ENCODE results near the gene FYCO1. TPM values are rescaled to one million over a fixed set of nuclear protein-coding genes. Genes with fewer than 3 reads are reported as not detected.

FYCO1 gene
- total RNA-seq, 1 donor from 2014 or later, result 24.7 TPM

DNA sequence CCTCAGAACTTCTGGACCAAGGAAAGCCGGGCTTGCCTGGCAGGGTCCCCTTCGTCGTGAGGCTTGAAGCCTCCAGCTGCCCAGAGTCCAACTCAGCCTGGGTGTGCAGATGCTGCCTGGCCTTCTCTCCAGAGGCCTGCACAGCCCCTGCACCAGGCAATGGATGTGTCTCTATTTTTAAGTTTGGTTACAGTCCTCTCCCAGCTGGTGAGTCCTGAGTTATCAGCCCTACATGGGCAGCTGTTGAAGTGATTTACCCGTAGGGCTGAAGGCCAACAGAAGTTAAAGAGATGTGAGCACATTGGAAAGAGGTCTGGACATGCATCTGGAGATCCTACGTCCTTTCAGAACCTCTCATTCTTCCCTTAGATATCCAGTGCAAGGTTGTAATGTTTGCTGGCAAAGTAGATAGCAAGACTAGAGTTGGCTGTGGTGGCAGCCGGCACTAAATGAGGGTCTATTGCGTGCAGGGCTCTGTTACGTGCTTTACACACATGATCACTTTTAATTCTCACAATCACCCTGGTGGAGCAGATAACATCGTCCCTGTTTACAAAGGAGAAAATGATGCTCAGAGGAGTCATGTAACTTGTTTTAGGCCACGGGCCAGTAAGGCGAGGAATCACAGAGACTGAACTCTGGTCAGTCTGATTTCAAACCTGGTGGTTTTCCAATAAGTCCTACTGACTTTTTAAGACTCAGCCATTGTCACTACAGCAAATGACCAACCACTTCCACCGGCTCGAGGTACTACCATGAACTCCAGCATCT, 9.9 kb downstream of the FYCO1 start:
- intact Hi-C loops (cut with micrococcal nuclease), result no loop called here

DNA sequence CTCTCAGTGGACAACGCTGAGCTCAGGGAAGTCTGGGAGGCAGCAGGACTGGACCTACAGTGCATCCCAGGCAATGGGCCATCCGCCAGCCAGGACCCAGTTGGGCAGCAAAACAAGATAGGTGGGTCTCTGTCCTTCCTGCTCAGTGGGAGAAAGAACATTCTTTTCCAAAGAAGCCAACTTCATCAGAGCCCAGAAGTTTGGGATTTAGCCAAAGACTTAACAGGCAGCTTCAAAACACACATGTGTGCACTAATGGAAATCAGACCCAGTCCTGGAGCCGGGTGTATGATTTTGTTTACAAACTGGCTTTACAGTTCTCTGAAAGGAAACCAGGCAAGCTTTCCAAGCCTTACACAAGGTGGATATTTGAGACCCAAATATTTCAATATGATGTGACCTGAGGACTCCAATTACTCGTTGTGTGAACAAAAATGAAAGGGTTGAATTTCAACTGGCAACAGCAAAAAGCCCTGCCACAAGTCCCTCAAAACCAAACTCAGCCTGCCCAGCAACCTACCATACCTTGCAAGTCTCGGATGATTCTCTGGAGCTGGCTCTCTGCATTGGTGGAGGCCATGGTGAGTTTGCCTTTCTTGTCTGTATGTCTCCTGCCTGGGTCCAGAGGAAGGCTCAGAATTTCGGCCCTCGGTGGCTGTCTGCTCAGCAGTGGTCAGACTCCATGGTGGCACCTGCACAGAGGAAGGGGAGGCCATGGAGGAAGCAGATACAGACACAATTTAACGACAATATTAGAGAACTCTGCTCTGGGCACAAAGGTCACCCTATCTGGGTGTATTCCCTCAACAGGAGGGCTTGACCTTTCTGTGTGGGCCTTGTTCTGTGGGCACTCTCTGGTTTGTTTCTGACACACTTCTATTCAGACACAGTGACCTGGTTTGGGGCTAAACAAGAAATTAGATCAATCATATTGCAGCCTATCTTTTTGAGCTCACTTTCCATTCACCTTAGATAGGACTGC, 11.0 kb downstream of the FYCO1 start:
- intact Hi-C loops (cut with micrococcal nuclease), result no loop called here

DNA sequence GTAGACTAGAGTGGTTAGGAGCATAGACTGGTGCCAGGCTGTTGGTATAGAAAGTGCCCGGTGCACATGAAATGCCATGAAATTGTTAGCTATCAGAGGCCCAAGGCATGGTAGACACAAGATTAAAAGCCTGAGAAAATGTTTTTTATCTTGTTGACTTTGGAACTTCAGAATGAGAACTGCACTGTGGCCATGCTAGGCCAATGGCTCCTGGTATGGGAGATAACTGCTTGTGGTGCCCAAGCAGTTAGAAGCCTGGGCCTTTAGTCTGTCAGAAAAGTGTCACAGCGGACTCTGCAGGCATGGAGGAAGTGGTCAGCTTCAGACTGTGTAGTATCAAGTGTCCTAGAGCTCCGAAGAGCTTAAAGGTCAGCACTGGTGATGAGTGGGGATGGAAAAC, 11.9 kb downstream of the FYCO1 start:
- intact Hi-C loops (cut with micrococcal nuclease), result no loop called here

DNA sequence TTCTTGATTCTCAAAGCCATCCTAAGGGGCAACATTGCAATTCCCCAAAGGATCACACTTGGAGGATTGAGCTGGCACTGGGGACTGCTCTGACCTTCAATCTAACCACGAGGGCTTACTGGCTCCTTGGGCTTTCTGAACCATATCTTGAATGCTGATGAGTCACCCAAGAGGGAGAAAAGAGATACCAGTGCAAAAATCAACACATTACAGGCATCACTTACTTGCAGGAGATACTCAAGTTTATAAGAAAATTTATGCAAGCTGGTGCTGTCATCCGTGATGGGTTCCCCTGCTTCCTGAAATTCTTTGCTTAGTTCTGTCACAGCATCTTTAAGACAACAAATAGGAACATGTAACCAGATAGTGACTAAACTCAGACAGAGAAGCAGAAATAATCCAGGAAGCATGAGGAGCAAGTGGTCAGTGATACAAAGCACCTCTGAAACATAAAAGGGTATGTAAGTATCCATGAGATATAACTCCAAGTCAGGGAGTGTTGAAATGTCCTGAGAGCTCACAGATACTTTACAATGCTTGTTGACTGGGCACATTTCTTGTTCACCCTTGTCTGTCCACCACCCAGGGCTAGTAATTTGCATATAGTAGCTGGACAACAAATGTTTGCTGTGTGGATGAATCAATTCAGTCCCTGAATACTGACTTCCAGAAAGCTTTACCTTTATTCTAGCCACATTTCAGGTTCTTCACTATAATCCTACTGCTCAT, 14.1 kb downstream of the FYCO1 start:
- intact Hi-C loops (cut with micrococcal nuclease), result no loop called here

DNA sequence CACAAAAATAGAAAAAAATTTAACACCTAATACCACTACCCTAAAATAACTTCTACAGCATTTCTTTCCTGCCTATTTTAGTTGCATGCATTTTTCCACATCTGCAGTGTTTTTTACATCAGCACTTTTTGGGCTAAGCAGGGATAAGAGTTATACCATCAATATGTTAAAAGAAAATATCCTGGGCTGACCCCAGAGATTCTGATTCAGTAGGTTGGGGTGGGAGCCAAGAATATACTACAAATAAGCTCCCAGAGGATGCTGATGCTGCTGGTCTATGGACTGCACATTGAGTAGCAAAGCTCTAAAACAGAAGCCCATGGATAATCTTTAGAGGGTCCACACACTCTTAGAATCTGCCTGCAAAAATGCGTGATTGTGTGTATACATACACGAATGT, 14.8 kb downstream of the FYCO1 start:
- intact Hi-C loops (cut with micrococcal nuclease), result no loop called here

DNA sequence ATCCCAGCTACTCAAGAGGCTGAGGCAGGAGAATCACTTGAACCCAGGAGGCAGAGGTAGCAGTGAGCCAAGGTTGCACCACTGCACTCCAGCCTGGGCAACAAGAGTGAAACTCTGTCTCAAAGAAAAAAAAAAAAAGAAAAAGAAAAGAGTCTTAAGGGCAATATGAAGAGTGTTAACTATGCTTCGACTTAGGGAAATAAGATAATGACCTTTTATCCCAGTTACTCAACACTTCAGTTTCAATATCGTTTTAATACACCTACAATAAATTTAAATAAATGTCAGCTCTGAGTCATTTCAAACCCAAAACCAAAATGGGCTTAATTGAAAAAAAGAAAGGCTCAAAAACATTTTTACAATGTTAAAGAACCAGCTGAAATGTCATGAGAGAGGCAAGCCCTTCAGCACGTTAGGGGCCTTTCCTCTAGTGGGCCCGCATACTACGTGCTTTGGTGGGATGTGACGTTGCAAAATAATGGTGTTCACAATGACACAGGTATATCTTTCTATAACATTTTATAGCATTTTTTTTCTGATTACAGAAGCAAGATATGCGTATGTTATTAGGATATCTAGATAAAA, 15.3 kb downstream of the FYCO1 start:
- intact Hi-C loops (cut with micrococcal nuclease), result no loop called here

DNA sequence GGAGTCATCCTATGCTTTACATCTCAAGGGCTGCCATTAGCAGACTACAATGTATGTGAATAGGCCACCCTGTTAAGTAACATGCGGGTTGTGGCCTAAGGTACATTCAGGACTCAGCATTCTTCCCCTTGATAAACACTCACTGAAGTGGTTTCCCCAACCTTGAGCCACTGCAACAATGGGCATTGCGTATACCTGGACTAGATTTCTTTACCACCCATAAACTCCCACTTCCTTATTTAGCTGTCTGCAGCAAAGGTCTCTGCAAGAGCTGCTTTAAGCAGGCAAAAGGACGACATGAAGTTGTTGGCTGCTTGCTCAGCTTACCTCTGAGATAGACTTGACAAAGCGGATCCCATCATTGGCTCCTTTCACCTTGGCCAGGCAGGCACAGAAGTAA, 16.2 kb downstream of the FYCO1 start:
- intact Hi-C loops (cut with micrococcal nuclease), result loop anchor here (2.0 to 5.0 kb wide), 3 partner anchors 67 to 391 kb away; partner anchors contain the start of gene CCR5

DNA sequence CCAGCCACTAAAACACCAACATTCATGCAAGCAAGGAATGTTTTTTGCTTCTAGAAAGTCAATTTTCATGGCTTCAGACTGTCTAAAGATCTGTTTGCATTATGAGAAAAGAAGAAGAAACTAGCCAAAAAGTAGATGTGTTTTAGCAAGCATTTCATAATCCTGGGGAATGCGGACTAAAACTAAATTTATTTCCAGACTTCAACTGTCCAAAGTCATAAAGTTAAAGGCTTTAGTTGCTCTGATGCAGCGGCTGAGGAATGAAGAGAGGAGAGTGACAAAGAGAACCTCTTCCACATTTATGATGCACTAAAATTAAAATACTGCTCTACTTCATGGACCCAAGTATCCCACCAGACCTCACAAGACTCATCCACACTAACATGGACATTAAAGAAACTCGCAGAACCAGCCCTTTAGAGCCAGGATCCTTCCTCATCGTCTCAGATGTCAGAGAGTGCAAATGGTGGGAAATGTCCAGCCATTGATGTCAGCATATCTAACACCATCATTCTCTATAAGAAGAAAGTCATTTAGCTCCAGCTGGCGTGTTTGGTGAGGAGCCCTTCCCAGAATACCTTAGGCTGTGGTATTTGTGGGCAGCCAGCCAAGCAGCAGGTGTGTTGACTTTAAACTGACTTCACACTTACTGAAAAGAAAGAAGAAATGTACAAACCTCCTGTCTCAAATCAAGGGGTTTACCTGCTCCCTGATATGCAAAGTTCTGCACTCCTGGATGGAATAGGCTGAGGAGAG, 17.4 kb downstream of the FYCO1 start:
- intact Hi-C loops (cut with micrococcal nuclease), result loop anchor here (1.0 to 5.0 kb wide), 7 partner anchors 8 to 393 kb away; partner anchors contain the start of genes CCR5 and CXCR6

DNA sequence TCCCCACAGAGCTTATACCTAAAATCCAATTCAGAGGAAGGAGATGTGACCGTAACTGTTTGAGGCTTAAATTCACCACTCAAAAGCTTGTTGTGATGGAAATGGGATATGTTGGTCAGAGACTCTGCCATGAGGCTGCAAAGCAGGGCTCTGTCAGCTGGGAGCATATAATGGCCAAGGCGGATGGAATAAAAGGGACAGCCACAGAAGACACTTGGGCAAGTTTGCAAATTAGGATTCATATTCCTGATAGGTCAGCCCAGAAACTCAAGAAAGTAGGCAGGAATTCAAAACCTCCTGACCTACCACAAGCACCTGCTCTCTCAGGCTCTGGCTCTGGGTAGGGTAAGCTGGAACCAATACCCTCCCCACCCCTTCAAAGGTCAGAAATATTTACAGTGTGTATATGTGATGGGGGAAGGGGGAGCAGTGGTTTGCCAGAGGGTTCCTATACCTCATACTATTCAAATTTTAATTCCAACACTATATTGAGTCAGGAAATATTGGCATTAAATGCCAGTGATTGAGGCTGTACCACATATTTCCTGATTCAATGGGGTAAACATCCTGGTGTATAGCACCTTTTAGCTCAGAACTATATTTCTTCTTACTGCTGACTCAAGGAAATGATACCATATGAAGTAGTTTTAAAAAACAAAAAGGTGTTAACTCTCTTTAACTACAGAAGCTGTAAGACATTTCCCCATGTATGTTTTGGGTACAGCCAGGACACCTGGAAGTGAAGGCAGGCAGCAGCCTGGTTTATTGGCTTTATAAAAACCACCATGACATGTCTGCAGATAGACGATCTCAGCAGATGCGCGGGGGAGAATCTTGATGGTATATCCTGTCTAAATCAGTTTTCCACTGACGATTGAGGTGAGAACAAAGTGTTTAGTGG, 19.2 kb downstream of the FYCO1 start:
- intact Hi-C loops (cut with micrococcal nuclease), result loop anchor here (1.0 to 5.0 kb wide), 2 partner anchors 12 to 306 kb away; no protein-coding TSS in a partner anchor

DNA sequence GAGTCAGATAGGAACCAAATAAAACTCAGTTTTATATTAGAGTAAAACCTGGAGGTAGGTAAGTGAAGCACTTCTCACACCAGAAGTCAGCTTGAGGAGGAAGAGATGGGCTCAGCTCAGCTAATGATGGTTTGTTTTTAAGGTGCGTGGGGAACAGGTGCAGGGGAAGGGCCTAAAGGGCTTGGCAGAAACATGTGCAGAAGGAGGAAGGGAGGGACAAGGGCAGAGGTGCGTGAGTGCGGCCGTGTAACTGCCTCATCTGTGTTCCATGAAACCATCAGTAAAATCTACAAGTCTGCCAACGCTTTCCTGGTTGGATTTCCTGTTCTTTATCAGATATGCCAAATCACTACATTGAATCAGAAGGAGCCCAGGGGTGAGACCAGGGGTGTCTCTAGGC, 19.9 kb downstream of the FYCO1 start:
- intact Hi-C loops (cut with micrococcal nuclease), result loop anchor here (1.0 to 5.0 kb wide), 2 partner anchors 11 to 307 kb away; no protein-coding TSS in a partner anchor

DNA sequence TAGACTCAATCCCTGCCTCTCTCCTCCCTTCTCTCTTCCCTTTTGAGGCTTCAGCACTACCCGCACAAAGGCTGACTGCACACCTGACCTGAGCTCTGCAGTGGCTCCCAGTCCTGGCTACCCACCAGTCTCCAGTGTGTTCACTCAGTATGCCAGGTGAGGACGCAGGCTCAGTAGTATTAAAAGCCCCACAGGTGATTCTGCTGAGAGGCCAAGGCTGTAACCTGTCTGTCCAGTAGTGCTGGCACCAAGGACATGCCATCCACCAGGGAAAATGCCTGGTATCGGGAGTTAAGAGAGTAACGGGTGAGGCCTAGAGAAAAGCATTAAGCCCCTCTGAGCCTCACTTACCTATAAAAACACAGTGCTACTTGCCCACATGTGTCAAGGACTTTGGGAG, 20.9 kb downstream of the FYCO1 start:
- intact Hi-C loops (cut with micrococcal nuclease), result loop anchor here (5.0 kb wide), 1 partner anchor 308 kb away; no protein-coding TSS in a partner anchor

DNA sequence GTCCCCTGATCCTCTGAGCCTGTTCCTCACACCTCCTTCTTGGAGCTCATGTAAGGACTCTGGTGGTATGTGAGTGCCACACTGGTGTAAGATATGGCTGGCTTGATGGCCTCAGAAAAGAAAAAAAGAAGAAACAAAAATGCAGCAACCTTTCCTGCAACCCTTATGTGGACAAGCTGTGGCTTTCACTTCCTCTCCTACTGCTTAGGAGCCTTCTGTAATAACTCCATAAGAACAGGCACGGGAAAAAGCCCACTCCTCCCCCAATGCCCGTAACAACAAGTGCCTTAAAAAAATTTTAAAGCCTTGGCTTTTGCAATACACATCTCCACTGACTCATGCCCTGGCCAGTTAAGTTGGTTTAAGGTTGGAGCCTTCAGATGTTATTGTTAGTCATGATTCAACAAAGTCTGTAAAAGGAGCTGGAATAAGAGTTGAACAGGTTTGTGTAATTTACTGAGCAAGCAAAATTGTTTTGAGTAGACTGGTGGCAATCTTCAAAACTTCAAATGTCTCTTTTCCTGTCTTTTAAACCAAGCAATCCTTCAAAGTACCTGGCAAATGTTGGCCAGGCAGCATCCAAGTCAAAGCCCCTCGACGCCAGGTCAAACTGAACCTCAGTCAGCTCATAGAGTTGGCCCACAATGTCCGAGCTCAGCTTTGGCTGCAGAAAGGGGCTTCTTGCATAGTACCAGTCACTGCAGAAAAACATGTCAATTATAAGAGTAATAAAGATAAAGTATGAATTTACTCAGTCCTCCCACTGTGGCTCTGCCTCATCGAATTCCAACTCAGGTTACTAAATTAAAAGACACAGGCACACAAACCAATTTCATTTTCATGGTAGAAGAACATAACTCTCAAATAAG, 22.9 kb downstream of the FYCO1 start:
- intact Hi-C loops (cut with micrococcal nuclease), result loop anchor here (1.0 kb wide), 1 partner anchor 8 kb away; no protein-coding TSS in a partner anchor

DNA sequence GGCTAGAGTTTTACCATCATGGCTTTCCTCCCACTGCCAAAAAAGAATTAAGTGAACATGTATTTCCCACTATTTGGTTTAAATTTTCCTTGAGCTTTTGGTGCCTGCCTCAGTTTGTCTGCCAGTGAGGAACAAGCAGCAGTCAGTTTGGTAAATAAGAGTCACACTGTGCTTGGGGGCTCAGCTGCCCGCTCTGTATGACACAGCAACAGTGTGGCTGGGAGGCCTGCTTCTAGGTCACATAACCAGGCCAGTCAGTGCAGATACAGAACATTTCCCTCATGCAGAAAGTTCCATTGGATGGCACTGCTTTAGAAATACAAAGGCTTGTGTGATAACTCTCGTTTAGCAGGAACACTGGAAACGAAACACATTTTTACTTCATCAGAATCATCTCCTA, 25.7 kb downstream of the FYCO1 start:
- intact Hi-C loops (cut with micrococcal nuclease), result loop anchor here (1.0 kb wide), 1 partner anchor 8 kb away; no protein-coding TSS in a partner anchor

DNA sequence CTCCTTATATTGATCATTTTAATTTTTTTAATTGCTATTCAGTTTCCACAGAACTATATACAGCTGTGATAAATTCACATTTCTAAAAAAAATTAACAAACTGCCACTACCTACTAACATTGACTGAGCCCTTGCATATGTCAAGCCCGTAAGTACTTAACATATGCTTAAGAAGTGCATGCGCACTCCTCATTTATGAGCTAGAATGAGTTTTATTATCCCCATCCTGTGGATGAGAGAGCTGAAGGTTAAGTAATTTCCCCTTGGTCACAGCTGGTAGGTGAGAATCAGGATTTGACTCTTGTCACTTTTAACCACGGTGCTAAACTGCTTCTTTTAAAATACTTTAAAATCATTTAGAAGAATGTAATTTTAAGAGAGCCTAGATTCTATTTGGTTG, 26.5 kb downstream of the FYCO1 start:
- intact Hi-C loops (cut with micrococcal nuclease), result no loop called here

DNA sequence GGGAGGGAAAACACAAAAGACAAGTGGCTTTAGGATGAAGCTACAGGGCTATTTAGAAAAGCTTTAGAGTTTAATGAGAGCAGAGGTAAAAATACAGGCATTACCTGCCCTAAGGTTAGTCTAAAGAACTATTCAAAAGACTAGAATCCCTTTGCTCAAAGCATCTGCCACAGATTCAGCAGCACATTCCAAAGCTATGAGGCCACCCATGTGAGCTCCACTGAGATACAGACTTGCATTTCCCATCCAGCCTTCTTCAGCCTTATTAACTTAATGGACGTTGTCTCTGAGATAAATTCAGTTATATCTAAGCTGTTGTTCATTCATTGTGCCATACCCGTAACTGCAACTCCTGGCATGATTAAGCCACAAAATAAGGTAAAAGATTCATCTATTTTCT, 26.9 kb downstream of the FYCO1 start:
- intact Hi-C loops (cut with micrococcal nuclease), result no loop called here

DNA sequence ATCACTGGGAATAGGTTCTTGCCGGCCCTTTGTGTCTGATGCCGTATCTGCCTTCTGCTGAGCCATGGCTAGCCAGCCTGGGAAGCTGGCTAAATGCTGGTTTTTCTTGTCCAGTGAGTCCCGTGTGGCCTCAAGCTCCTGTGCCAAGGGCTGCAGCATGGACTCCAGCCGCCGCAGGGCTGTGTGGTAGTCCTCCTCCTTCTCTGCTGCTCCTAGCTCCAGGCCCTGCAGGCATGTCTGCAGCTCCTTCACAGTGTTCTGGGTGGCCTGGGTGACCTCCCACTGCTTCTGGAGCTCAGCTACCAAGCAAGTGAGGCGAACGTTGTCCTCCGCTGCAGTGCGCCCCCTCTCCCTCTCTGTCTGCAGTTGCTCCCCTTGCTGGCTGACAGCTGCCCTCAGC, 27.5 kb downstream of the FYCO1 start:
- intact Hi-C loops (cut with micrococcal nuclease), result no loop called here

DNA sequence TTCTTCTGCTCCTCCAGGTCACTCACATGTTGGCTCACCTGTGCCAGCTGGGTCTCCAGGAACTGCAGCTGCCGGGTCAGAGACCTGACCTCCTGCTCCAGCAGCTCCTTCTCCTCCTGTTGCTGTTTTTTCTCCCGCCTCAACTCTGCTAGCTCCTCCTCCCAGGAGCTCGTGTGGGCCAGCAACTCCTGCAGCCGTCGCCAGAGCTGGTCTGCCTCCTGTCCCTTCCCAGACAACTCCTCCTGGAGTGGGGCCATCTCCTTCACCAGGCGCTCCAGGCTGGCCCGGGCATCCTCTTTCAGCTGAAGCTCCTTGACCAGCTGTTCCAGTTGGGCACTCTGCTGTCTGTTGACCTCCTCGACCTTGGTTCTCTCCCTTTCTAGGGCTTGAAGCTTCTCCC, 27.9 kb downstream of the FYCO1 start:
- intact Hi-C loops (cut with micrococcal nuclease), result no loop called here

All from T-helper 1 cell treated with Interleukin-12 subunit alpha and Interleukin-12 subunit beta and Interleukin-4 antibody, amounts not matched to agents 30 ng/mL and 1 ng/mL, for 36 hours (primary cell).